Measurements from ENCODE around the gene HADHB. TPM values are rescaled to one million over a fixed set of nuclear protein-coding genes. Genes with fewer than 3 reads are reported as not detected.
"Not testable (repeated sequence)": the region's sequence is repeated elsewhere in the genome, so short reads cannot be mapped to it uniquely, and the experiment has no call there.

Gene HADHB
- total RNA-seq, 2 experiments from 2014 or later = 58.8 TPM

- Mint-ChIP-seq H3K9me3 (no peaks in the 10 kb centered on the region), H3K27me3 (no peaks in the 10 kb centered on the region), H3K27ac (no peak overlapping the region), H3K4me1 (ENCODE audit: low read depth) (peaks cover 40% of the 10 kb centered on the region), H3K36me3 (ENCODE audit: low read depth) (peaks cover 11% of the 10 kb centered on the region), H3K4me3 (no peak overlapping the region)
- intact Hi-C loops (cut with micrococcal nuclease) = loop anchor here (10.0 kb wide), 1 partner anchor 85 kb away; no protein-coding TSS in a partner anchor
- ATAC-seq = no peak
- TF ChIP-seq, protein P1, sequence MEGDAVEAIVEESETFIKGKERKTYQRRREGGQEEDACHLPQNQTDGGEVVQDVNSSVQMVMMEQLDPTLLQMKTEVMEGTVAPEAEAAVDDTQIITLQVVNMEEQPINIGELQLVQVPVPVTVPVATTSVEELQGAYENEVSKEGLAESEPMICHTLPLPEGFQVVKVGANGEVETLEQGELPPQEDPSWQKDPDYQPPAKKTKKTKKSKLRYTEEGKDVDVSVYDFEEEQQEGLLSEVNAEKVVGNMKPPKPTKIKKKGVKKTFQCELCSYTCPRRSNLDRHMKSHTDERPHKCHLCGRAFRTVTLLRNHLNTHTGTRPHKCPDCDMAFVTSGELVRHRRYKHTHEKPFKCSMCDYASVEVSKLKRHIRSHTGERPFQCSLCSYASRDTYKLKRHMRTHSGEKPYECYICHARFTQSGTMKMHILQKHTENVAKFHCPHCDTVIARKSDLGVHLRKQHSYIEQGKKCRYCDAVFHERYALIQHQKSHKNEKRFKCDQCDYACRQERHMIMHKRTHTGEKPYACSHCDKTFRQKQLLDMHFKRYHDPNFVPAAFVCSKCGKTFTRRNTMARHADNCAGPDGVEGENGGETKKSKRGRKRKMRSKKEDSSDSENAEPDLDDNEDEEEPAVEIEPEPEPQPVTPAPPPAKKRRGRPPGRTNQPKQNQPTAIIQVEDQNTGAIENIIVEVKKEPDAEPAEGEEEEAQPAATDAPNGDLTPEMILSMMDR (IDR thresholded peaks at IDR 0.05) = no peak
- ChIA-PET POLR2A (no interaction called here), CTCF (no interaction called here)
- no peak for DNase-seq
Observed at GRCh38 chr2:26249625-26250024, 4.9 kb downstream of the HADHB start.

GRCh38 chr2:26251893-26252292, 7.2 kb downstream of the HADHB start:
- Mint-ChIP-seq H3K4me1 (ENCODE audit: low read depth) (peaks cover 29% of the 10 kb centered on the region), H3K9me3 (no peaks in the 10 kb centered on the region), H3K27me3 (no peaks in the 10 kb centered on the region), H3K4me3 (no peak overlapping the region), H3K27ac (no peak overlapping the region), H3K36me3 (ENCODE audit: low read depth) (peaks cover 2% of the 10 kb centered on the region)
- POLR2A ChIA-PET = interaction anchor here (0.6 to 1.0 kb wide), 2 partner anchors 10 to 64 kb away, joined by 3 read pairs; no protein-coding TSS in a partner anchor
- CTCF ChIA-PET = interaction anchor here (0.8 to 1.1 kb wide), 5 partner anchors 13 to 197 kb away, joined by 3 to 4 read pairs (median 3); no protein-coding TSS in a partner anchor
- ATAC-seq (no peak), DNase-seq (no peak)
- intact Hi-C loops (cut with micrococcal nuclease) = no loop called here
- TF ChIP-seq, protein P1 (IDR thresholded peaks at IDR 0.05) = no peak

- H3K36me3 Mint-ChIP-seq (ENCODE audit: low read depth) = peaks cover 15% of the 10 kb centered on the region
Observed at GRCh38 chr2:26255759-26256384, 11.1 kb downstream of the HADHB start.

GRCh38 chr2:26258836-26259235, 14.1 kb downstream of the HADHB start:
- H3K4me1 Mint-ChIP-seq (ENCODE audit: low read depth); DNase-seq; H3K9me3 Mint-ChIP-seq; H3K4me3 Mint-ChIP-seq; ATAC-seq; H3K27me3 Mint-ChIP-seq; intact Hi-C loops (cut with micrococcal nuclease); H3K27ac Mint-ChIP-seq: not testable (repeated sequence)
- POLR2A ChIA-PET = interaction anchor here (0.6 to 1.5 kb wide), 2 partner anchors 14 to 533 kb away, joined by 3 to 4 read pairs; partner anchors contain the start of genes HADHA and HADHB
- peaks cover 14% of the 10 kb centered on the region for H3K36me3 Mint-ChIP-seq (ENCODE audit: low read depth)
- CTCF ChIA-PET = interaction anchor here (1.4 kb wide), 2 partner anchors 12 to 15 kb away, joined by 3 to 4 read pairs; partner anchors contain the start of genes HADHA and HADHB

More at GRCh38 chr2:26255759-26256384, 11.1 kb downstream of the HADHB start:
- ChIA-PET CTCF (interaction anchor here (0.6 kb wide), 1 partner anchor 10 kb away, joined by 3 read pairs; no protein-coding TSS in a partner anchor), POLR2A (interaction anchor here (1.3 kb wide), 1 partner anchor 19 kb away, joined by 4 read pairs; no protein-coding TSS in a partner anchor)
- Mint-ChIP-seq H3K4me3 (no peak overlapping the region), H3K27me3 (no peaks in the 10 kb centered on the region), H3K27ac (no peak overlapping the region), H3K4me1 (ENCODE audit: low read depth) (peaks cover 20% of the 10 kb centered on the region), H3K9me3 (no peaks in the 10 kb centered on the region)
- TF ChIP-seq, protein P1 (IDR thresholded peaks at IDR 0.05) = no peak
- no peak for DNase-seq
- intact Hi-C loops (cut with micrococcal nuclease) = no loop called here
- ATAC-seq = no peak

DNA sequence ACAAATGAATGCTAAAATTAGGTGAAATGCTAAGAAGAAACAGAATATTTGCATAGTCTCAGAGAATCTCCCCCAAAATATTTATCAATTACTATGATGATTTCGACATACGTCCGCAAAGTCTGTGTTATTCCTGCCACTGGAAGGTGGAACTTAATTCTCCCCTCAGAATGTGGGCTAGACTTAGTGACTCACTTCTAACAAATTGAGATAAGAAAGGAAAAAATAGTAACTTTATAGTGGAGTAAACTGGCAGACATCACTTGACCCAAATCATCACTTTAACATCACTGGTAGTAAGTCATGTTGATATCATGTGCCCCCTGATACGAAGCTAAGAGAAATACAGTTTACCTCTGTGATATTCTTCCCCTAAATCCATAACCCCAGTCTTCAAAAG, 23.5 kb downstream of the HADHB start:
- POLR2A ChIA-PET = interaction anchor here (2.7 kb wide), 1 partner anchor 24 kb away, joined by 7 read pairs; the partner anchor contains the start of genes HADHA and HADHB
- CTCF ChIA-PET = interaction anchor here (2.0 kb wide), 1 partner anchor 40 kb away, joined by 4 read pairs; no protein-coding TSS in a partner anchor
- TF ChIP-seq, protein P1 (IDR thresholded peaks at IDR 0.05) = no peak
- no peak for ATAC-seq
- H3K27ac Mint-ChIP-seq = no peak overlapping the region
- H3K36me3 Mint-ChIP-seq (ENCODE audit: low read depth) = peaks cover 9% of the 10 kb centered on the region
- DNase-seq = no peak
- no peaks in the 10 kb centered on the region for H3K27me3 Mint-ChIP-seq
- H3K4me1 Mint-ChIP-seq (ENCODE audit: low read depth) = peaks cover 16% of the 10 kb centered on the region
- H3K4me3 Mint-ChIP-seq = no peak overlapping the region
- no peaks in the 10 kb centered on the region for H3K9me3 Mint-ChIP-seq
- intact Hi-C loops (cut with micrococcal nuclease) = no loop called here

DNA sequence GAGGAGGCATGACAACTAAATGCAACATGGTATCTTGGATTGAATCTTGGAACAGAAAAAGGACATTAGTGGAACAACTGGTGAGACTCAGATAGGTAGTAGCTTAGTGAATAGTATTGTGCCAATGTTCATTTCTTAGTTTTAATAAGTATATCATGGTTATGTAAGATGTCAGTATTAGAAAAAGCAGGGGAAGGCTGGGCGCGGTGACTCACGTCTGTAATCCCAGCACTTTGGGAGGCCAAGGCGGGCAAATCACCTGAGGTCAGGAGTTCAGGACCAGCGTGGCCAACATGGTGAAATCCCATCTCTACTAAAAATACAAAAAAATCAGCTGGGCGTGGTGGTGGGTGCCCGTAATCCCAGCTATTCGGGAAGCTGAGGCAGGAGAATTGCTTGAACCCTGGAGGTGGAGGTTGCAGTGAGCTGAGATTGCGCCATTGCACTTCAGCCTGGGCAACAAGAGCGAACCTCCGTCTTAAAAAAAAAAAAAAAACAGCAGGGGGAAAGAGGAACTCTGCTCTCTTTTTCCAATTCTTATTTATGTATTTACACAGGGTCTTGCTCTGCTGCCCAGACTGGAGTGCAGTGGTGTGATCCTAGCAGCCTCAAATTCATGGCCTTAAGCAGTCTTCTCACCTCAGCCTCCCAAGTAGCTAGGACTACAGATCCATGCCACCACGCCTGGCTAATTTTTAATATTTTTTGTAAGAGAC, 24.1 kb downstream of the HADHB start:
- H3K4me3 Mint-ChIP-seq; intact Hi-C loops (cut with micrococcal nuclease); H3K27ac Mint-ChIP-seq; H3K36me3 Mint-ChIP-seq (ENCODE audit: low read depth); H3K27me3 Mint-ChIP-seq; ATAC-seq; DNase-seq; H3K9me3 Mint-ChIP-seq: not testable (repeated sequence)
- ChIA-PET POLR2A (interaction anchor here (2.7 kb wide), 1 partner anchor 25 kb away, joined by 7 read pairs; the partner anchor contains the start of genes HADHA and HADHB), CTCF (interaction anchor here (2.0 kb wide), 1 partner anchor 40 kb away, joined by 4 read pairs; no protein-coding TSS in a partner anchor)
- peaks cover 16% of the 10 kb centered on the region for H3K4me1 Mint-ChIP-seq (ENCODE audit: low read depth)

All from activated CD8-positive, alpha-beta T cell treated with anti-CD3 and anti-CD28 coated beads for 36 hours (primary cell).